Activated CD8-positive, alpha-beta memory T cell treated with anti-CD3 and anti-CD28 coated beads, Interleukin-2, amount 50 U/mL, for 24 hours (primary cell): ENCODE data around the gene C10orf90.
"Not testable (repeated sequence)": the region's sequence is repeated elsewhere in the genome, so short reads cannot be mapped to it uniquely, and the experiment has no call there.

ENCODE experiments used
- DNase-seq: peaks from one replicate; pipeline ENCODE4 v3.0.0-alpha.2; 2020; ENCODE audit errors: extremely low read depth

Gene C10orf90

DNA sequence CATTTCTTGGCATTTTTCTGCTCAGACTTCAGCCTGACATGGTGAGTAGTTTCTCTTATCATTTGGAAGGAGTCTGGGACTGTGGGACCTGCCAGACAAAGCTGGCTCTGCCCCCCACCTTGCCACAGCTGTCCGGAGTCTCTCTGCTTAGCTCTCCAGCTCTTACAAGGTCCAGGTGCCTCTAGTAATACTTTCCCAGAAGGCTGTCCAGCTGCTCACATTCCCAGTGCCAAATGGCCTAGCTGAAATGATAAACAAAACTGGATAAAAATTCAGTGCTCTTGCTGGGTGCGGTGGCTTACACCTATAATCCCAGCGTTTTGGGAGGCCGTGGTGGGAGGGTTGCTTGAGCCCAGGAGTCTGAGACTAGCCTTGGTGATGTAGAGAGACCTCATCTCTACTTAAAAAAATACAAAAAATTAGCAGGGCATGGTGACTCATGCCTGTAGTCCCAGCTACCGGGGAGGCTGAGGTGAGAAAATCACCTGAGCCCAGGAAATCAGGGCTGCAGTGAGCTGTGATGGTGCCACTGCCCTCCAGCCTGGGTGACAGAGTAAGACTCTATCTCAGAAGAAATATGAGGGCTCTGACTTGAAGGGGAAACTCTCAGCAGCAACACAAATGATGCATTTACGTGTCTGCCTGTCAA lies 86.8 kb downstream of the C10orf90 start:
- DNase-seq: no peak

GRCh38 chr10:126581648-126582046 lies 88.8 kb downstream of the C10orf90 start:
- no peak for DNase-seq

DNA sequence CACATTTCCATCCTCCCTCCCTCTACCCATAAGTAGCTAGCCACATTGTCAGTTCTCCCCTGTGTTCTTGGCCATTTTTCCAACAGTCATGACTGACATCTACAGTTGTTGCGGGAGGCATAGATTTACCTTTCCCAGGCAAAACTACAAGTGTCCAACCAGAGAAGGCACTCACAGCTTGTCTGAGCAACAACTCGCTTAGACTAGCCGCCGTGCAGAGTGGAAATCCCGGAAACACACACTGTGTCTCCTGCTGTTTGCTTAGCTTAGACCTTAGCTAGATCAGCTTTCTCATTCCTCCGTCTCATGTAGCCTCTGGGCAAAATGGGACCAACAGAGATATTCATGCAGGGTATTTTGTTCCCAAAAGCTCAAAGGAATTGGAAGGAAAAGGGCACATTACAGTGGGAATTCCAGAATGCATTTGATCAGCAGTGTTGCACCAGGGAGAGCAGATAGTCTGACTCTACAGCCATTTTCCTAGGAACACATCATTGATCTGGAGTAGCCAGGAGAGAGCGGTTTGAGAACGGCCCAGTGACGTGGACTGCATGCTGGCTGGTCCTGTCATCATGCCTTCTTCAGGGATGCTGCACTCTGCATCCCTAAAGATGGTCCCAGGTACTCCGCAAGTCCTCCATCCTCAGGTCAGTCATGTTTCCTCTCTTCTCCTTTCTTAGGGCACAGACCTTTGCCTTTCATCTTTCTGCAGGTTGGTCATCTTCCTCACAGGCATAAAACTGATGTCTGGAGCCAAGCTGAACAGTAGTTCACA lies 89.4 kb downstream of the C10orf90 start:
- no peak for DNase-seq

DNA sequence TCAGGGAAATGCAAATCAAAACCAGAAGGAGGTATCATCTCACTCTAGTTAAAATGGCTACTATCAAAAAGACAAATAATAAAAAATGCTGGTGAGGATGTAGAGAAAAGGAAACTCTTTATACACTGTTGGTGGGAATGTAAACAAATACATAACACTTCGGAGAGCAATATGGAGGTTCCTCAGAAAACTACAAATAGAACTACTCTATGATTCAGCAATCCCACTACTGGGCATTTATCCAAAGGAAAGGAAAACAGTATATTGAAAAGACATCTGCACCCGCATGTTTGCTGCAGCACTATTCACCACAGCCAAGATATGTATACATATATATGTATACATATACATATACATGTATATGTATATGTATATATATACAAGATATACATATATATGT lies 94.2 kb downstream of the C10orf90 start:
- no peak for DNase-seq

GRCh38 chr10:126570621-126571602 lies 99.6 kb downstream of the C10orf90 start:
- no peak for DNase-seq

GRCh38 chr10:126570245-126570570 lies 100.3 kb downstream of the C10orf90 start:
- DNase-seq: no peak

DNA sequence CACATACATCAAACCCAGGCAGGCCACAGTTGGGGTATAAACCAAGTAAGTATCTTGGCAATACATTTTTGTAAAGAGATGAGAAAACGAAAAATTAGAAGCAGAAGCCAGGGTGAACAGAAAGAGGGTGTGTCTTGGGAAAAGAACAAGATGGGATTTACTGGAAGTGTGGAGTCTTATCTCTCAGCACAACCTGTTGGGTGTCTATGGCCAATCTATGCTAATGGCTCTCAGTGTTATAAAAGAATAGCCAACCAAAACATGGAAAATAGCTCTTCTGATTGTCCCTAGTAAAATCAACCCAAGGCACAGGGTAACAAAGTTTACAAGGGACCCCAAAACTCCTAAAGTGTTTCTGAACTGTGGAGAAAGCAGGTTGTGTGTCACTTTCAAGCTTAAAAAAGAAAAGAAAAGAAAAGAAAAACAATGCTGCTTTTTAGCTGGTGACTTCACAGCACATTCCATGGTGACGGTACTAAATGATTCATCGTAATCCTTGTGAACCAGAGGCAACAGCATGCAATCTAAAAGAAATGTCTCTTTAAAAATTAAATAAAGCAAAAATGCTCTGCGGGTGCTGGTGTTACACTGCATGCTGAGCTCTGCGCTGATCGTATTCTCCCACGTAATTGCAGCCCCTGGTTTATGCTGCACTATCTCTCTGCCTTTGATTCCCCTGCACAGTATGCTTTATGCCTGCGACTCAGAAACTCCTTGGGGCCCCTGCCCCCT lies 100.8 kb downstream of the C10orf90 start:
- no peak for DNase-seq

DNA sequence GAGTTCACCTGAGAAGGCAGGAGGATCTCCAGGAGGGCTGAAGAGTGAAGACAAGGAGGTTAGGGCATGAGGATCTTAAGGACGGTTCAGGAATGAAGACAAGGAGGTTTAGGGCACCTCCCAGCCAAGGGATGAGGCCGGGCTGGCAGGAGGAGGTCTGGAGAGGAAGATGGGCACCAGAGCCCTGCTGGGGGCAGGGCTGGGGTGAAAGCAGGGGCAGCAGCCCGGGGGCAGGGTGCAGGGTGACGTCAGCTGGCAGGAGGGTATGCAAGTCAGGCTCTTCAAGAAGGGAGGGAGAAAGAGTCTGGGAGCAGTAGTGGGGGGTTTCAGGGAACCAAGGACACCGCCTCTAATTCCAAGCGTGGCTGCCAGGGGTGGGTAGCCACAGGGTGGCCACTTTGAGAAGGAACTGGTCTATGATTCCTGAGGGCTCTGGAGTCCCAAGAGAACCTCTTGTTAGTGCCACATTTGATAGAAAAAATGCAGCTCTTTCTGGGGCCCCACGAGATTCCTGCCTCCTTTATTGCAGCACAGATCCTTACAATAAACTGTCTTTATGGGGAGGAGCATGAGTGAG lies 101.6 kb downstream of the C10orf90 start:
- DNase-seq: no peak

- DNase-seq: no peak
Measured at GRCh38 chr10:126565871-126566270, 104.6 kb downstream of the C10orf90 start.

DNA sequence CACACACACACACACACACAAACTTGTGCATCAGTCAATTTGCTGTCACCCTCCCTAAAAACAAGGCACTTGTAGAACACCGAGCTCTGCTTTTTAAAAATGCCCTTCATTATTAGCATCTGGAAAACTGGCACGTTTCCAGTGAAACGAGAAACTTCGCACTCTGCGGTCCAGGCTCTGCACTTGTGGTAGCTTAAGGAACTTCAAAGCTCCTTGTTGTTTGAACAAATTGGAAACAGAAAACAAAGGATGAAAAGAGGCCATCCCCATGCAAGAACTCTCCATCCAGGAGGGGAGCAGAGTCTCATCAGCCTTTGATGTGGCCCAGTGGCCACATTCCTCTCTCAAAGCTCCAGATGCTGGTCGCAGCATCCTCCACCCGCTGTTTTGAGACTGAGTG lies 105.1 kb downstream of the C10orf90 start:
- DNase-seq: no peak

DNA sequence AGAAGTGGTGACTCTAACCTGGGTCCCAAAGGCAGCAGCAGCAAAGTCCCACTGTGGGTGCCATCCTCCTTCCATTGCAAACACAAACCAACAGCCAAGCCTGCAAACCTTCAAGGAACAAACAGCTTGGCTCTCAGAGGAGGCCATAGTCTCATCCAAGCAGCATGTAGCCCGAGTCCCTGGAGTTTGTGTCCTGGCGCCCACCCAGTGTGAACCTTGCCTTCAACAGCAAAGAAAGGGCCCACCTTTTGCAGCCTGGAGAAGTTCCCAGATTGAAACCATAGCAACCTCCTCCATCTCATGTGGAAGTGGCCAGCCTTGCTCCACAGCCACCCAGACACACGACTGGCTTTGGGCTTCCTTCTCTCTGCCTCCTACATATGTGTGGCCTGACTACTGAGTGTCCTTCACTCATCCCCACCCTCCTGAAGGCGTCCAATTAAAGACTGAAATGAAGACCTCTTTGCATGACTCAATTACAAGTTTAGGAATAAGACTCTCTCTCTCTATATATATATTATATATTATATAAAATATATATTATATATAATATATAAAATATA lies 106.1 kb downstream of the C10orf90 start:
- no peak for DNase-seq

GRCh38 chr10:126563361-126563760 lies 107.1 kb downstream of the C10orf90 start:
- DNase-seq: no peak

DNA sequence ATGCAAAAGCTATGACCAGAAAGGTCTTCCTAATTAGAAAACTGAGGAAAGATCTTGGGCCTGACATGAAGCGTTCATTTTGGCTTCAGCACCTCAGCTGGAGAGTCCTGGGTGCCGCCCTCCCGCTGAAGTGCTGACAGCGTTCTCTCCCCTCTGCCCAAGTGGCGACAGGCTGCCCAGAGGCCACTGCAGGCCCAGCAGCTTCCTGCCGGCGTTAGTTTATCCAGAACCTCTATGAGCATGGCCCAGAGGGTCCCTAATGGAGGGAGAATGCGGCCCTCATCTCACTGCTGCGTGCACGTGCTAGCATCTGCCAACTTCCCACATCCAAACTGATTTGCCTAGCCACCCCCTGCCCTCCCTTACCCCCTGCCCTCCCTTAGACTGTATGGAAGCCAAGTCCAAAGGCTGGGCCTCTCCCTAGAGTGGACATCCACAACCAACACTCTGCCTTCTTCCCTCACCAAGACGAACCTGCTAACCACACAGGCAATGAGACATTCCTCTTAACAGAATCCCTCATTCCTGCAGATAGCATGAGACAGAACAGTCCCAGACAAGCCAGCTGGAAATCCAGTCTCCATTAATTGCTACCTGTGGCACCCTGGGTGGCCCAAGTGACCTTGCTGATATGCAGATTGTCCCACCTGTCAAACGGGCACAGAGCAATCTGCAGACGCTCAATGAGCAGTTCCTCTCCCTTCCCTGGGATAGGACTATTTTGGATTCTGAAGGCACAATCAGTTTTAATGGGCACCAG lies 108.4 kb downstream of the C10orf90 start:
- no peak for DNase-seq

- DNase-seq: no peak
Measured at GRCh38 chr10:126561294-126561920, 109.1 kb downstream of the C10orf90 start.

DNA sequence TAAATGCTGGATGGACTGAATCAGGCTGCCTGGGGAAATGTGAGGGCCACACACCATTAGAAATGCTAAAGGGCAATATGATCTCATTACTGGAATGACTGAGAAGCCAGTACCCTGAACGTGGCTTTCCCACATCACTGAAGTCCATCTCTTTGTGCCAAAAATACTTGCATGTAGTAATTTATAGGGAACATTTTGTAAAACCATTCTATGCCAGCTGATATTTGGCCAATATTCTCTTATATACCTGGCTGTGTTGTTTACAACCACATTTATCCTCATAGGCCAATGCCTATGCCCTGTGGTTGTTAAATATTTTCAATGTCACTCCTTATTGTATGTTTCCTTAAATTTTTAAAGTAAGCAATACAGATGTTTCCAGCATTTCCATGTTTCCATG lies 111.6 kb downstream of the C10orf90 start:
- no peak for DNase-seq

DNA sequence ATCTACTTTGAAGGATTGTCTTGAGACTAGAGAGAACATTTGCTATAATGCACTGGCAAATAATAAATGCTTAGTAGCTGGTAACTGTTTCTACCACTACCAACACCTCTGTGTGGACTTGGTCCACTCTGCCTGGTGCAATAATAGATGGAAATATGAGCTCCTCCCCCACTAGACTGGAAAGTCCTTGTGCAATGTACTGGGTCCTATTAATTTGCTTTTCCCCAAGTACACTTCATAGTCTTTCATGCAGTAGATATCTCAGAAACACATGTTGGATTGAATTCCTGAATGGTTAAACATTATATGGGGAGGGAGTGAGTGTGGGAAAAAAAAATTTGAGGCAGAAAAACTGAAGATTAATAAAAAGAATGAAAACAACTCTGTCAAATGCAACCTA lies 119.3 kb downstream of the C10orf90 start:
- no peak for DNase-seq

- DNase-seq: not testable (repeated sequence)
Measured at GRCh38 chr10:126550586-126550985, 119.9 kb downstream of the C10orf90 start.

DNA sequence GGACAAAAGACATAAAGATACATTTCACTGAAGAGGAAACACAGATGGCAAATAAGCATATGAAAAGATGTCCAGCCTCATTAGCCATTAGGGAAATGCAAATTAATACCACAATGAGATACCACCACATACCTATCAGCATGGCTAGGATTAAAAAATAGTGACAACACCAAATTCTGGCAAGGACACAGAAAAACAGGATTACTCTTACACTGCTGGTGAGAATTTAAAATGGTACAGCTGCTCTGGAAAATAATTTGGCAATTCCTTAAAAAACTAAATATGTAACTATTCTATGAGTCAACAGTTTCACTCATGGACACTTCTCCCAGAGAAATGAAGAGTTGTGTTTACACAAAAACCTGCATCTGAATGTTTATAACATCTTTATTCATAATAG lies 121.1 kb downstream of the C10orf90 start:
- DNase-seq: no peak

- DNase-seq: no peak
Measured at GRCh38 chr10:126544565-126544964, 125.9 kb downstream of the C10orf90 start.
